Ureter (tissue), 1 donor: ENCODE measurements around the gene WWP2. TPM values are rescaled to one million over a fixed set of nuclear protein-coding genes. Genes with fewer than 3 reads are reported as not detected.

Experiments
- DNase-seq: peaks from one replicate; pipeline ENCODE4 v3.0.0-alpha.2; 2020; ENCODE audit warnings: low spot score
- total RNA-seq: library from RNA; stranded (reverse); gene quantifications from one replicate; pipeline ENCODE4 v1.2.4, GENCODE V29; 2023
- donor health status: DM: yes; HTN: yes; CAD: no.

WWP2 gene
- total RNA-seq, 1 donor from 2014 or later: 97.8 TPM

DNA sequence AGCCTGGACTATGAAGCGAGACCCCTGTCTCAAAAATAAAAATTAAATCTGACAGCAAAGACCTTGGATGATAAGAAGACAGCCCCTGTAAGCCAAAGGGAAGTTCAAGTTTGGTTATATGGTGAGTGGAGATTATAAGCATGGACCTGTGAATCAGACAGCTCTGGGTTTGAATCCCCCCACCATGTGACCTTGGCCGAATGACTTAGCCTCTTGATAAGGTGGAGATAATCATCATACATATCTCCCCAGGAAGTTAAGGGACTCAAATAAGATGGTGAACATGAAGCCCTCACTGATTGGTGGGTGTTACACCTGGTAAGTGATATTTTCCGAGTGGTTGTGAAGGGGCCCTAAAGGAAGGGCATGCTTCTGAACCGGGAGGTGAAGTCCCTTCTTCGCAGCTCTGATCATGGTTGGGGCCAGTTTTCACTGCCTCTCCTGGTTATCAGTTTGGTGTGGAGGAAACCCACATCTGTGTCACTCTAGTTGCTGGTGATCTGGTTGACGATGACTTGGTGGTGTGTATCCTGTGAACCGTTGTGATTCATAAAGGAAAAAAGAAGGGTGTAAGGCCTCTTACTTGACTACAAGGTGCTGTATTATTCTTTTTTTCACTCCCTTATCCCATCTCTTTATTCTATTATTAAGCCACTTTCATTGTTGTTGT, 127.3 kb downstream of the WWP2 start:
- no peak for DNase-seq

DNA sequence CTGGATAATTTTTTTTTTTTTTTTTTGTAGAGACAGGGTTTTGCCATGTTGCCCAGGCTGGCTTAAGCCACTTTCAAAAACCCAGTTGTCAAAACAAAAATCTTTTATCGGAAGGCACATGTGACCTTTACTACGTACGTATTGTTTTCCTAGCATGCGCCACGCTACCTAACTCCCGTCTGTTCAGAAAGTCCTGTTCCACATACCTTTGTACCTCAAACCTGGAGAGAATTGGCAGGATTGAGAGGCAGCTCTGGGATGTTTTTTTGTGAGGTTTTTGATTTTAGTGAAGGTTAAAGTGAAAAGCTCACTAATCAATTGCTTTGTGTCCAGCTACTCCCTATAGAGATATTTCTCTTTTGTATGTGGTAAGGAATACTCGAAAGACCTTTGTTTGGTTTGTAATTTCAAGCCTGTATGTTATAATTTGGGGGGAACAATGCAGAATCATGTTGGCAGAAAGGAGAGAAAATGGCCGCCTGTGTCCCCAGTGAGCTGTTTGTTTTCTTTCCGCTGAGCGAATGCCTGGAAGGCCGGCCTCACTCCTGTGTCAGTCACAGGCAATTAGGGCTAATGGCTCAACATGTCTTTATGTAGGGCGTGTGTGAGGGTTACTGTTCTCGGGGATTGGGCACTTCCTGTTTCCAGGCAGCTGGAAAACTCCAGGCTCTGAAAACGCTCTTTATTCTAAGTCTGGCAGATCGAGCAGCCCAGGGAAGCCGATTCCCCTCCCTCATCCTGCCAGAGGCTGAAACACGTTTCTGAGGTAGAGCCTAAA, 128.2 kb downstream of the WWP2 start:
- no peak for DNase-seq

- DNase-seq: no peak
These were observed 128.8 kb downstream of the WWP2 start for GRCh38 chr16:69890892-69891282.

DNA sequence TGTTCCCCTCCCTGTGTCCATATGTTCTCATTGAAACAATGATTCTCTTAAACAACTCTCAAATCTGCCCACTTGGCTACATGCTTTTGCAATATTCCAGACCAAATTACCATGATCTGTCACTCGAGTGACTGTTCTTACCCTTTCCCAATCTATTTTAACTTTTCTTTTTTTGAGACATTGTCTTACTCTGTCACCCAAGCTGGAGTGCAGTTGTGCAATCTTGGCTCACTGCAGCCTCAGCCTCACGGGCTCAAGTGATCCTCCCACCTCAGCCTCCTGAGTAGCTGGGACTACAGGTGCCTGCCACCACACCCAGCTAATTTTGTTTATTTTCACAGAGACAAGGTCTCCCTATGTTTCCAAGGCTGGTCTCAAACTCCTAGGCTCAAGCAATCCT, 130.2 kb downstream of the WWP2 start:
- no peak for DNase-seq

DNA sequence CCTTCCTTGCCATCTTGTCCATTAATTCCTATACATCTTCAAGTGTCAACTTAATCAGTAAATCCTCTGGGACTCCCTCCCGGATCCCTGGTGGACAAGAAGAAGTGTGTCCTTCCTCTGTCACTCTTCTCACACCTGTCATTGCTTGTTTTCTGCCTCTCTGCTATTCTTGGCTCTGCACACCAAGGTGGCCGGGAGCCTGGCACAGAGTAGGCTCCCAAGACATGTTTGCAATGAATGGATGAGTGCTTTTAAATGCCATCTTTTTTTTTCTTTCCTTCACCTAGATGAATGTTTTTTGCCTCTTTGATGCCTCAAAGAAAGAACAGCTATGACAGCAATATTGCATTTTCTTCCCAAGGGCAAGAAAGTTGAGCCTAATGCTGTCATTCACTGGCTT, 131.0 kb downstream of the WWP2 start:
- no peak for DNase-seq

GRCh38 chr16:69894676-69895075, 132.5 kb downstream of the WWP2 start:
- no peak for DNase-seq

GRCh38 chr16:69903865-69904415, 141.8 kb downstream of the WWP2 start:
- DNase-seq: no peak

DNA sequence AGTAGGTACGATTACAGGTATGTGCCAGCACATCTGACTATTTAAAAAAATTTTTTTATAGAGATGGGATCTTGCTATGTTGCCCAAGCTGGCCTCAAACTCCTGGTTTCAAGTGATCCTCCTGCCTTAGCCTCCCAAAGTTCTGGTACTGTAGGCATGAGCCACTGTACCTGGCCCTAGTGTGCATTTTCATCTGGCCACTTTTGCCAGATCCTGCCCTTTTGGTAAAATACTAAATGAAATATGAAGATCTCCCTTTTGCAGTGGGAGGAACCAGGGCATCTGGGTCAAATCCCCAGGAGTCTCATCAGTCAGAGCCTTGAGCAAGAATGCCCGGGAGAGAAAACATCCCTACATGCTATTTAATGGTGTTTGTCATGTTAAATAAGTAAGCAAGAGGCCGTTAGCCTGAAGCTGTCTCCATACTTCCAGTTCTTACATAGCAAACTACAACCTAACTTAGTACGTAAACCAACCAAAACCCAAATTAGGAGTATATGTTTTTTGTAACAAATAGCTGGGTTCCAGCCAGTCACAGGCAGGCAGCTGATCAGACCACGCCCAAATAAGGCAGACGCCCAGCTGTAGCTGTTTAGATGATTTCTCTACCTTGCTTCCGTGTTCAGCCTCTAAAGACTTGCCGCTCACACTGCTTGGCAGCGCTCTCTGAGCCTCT, 142.5 kb downstream of the WWP2 start:
- DNase-seq: no peak

- DNase-seq: no peak
These were observed 143.0 kb downstream of the WWP2 start for GRCh38 chr16:69905171-69905555.

- no peak for DNase-seq
These were observed 144.8 kb downstream of the WWP2 start for GRCh38 chr16:69906838-69907401.

DNA sequence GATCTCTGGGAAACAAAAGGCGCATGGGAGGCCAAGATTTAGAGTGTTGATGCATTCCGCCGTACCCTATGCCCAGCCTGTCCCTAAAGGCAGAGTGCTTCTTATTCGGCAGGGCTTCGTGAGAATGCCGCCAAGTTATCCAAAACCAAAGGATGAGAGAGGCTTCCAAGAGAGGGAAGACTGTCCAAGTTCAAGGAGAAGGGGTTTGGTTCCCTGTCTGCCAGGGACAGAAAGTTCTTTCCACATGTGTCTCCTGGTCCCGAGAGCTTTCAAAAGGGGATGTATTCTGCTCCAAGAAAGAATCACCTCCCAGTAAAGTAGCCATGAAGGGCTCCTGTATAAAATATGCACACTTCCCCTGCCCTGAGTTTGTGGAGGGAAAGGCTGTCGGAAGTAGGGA, 146.9 kb downstream of the WWP2 start:
- DNase-seq: no peak

GRCh38 chr16:69909760-69910159, 147.6 kb downstream of the WWP2 start:
- no peak for DNase-seq

GRCh38 chr16:69910964-69911363, 148.8 kb downstream of the WWP2 start:
- no peak for DNase-seq

DNA sequence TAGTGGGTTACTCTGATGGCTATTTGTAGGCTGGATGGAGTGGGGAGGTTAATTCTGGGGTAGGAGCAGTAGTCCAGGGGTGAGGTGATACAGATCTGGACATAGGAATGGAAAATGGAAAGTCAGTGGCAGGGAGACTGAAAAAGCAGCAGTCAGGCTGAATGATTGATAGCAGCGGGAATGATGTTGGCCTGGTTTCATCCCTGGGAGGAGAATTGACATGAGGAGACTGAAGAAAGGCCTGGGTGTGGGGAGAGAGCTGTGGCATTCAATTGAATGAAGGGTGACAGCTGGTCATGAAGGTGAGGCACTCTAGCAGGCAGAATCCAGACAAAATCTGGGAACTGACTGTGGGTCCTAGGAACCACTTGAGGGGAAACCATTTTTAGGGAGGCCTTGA, 154.3 kb downstream of the WWP2 start:
- DNase-seq: no peak

DNA sequence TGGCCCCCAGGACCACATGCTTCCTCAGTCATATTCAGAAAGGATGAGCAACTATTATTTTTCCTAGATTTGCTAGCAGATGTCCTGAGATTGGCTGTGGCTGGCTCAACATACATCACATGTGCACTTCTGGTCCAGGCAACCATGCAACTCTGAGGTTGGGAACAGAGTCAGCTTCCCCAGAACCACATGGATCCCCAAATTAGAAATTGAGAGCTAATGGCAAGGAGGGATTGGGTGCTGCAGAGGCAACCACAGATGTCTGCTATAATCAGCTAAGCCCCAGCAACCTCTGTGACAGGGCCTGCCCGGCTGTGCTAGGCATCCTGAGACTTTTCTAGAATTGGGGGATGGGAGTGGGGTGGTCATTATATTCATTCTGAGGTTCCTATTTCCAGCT, 155.2 kb downstream of the WWP2 start:
- no peak for DNase-seq

DNA sequence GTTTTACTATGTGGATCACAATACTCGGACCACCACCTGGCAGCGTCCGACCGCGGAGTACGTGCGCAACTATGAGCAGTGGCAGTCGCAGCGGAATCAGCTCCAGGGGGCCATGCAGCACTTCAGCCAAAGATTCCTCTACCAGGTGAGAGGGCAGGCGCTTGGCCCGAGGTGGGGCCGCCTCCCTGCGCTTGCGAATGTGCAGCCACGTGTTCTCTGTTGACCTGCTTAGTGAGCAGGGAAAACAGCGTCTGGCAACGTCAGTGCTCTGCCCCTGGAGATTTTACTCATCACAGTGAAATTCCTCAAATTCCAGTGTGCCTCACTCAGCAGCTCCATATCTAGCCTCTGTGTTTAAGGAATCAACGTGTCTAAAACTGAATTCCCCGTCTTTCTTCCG, 155.6 kb downstream of the WWP2 start:
- no peak for DNase-seq

DNA sequence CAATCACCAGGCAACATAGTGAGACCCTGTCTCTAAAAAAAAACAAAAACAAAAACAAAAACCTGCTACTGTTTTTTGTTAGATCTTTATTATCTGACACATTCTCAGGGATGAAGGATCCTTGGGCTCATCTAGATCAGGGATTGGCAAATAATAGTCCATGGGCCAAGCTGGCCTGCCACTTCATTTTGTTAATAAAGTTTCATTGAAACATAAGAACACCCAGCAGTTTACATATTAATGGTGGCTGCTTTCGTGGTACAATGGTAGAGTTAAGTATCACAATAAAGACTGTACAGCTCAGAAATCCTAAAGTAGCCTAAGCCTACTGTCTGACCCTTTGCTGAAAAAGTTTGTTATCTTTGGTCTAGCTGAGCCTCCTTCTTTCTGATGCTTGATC, 156.1 kb downstream of the WWP2 start:
- no peak for DNase-seq

DNA sequence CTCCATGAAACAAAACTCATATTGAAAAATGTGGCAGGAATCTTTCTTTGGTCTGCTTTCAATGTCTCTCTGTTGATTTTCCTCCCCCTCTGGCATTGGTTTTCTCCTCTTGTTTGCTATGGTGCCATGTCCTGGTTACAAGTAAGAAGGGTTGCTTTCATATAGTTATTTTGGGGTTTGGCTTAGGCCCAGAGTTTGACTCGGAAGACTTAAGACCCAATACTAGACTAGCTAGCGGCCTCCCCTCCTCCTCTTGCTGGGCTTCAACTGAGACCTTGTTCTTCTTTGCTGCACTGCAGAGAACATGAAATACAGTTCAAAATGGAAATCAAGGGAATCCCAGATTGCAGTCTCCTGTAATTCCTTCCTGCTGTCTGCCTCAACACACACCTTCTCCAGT, 159.0 kb downstream of the WWP2 start:
- no peak for DNase-seq

GRCh38 chr16:69922200-69922599, 160.1 kb downstream of the WWP2 start:
- no peak for DNase-seq

DNA sequence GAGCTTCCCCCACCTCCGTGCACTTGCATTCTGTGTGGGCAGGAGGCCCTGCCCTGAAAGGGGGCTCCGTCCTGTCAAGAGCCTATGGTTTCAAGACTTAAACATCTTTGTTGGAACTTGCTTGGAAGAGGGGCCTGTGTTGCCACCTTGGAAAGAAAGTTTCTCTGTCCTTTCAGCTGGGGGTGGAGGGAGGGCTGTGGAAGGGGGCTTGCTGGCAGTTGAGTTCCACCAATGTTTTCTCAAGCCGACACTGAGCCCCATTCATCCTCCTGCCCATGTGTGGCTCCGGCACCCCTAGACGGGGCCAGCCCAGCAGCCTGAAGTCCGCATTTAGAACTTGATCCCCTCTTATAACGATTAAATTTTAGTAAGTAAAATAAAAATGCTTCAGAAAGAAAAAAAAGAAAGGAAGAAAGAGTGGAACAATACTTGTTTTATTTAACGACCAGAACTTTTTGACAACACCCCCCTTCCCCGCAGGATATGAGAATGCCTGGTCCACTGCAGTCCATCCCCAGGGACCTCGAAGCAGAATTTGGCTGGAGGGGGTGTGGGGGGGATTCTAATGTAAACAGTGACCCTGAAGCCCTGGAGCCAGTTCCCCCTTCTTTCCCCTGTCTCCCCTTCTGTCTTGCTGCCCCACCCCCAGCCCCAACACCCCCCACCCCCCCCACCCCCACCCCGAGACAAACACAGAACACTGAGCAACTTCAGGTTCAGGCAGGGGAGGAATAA, 162.1 kb downstream of the WWP2 start:
- DNase-seq: no peak

DNA sequence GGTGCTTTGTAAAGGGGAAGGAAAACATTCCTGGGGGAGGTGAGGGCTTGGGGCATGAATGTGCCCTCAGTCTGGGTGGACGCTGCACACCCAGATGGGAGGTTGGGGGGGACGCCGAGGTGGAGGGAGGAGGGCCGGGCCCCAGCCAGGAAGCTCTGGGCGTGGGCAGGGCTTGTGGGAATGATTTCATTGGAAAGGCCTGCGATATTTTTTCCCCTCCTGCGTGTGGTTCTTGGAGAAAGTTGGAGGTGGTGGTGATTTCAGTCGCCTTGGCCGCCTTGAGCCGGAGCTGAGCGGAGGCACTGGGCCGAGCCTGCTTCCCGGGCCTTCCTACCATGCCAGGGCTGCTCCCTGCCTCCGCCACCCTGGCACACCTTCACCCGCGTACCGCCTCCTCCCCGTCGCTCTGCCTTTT, 162.7 kb downstream of the WWP2 start:
- peak; percentile 66 for DNase-seq

DNA sequence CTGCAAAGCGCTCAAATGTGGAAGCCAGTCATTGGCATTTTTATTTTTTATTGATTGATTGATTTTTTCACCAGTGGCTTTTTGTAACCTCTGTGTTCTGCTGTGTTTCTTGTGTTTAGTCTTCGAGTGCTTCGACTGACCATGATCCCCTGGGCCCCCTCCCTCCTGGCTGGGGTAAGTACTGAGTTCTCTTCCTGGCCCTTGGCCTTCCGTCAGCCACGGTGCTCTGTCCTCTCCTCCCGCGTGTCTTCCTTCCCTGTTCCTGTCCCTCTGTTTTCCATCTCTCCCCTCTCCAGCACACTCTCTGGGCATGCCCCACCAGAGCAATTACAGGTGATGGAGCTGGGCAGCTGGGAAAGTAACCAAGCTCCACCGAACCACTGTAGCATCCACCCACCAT, 163.2 kb downstream of the WWP2 start:
- no peak for DNase-seq
